Vagina (tissue), 2 donors: Measurements from ENCODE around the gene COTL1. TPM values are rescaled to one million over a fixed set of nuclear protein-coding genes. Genes with fewer than 3 reads are reported as not detected.

ENCODE experiments used
- DNase-seq, 2 donors: peaks; one replicate each; pipeline ENCODE4 v3.0.0-alpha.2; 2017; ENCODE audit errors: extremely low spot score in 2 of 2
- H3K27ac ChIP-seq: fragments of 200-600 bp; sonication (generic); one replicate; pipeline ENCODE4 v1.5.1; 2019
- H3K27me3 ChIP-seq: fragments of 200-600 bp; sonication (generic); one replicate; pipeline ENCODE4 v1.5.1; 2019
- H3K36me3 ChIP-seq, 2 donors: fragments of 200-600 bp; sonication (generic); one replicate each; pipeline ENCODE4 v1.5.1; 2017 to 2019
- H3K4me1 ChIP-seq: fragments of 200-600 bp; sonication (generic); one replicate; pipeline ENCODE4 v1.5.1; 2019
- H3K4me3 ChIP-seq, 2 donors: fragments of 200-600 bp; sonication (generic); 1 replicate in 1 of 2; 2 replicates in 1 of 2; pipeline ENCODE4 v1.5.1; 2016 to 2019
- H3K9me3 ChIP-seq: fragments of 200-600 bp; sonication (generic); one replicate; pipeline ENCODE4 v1.5.1; 2019
- CTCF ChIP-seq, 3 experiments: fragments of 450-650 bp in 2 of 3; fragments of 200-600 bp in 1 of 3; sonication (generic) in 1 of 3; IDR thresholded peaks; one replicate each; pipeline ENCODE4 v1.5.1; 2017 to 2019; ENCODE audit warnings: antibody characterized with exemption in 3 of 3, mild to moderate bottlenecking in 2 of 3, moderate library complexity in 2 of 3
- POLR2A ChIP-seq, 2 donors: fragments of 450-650 bp; IDR thresholded peaks; one replicate each; pipeline ENCODE4 v1.6.1; 2017; ENCODE audit warnings: antibody characterized with exemption in 2 of 2, mild to moderate bottlenecking in 2 of 2, moderate library complexity in 2 of 2
- POLR2AphosphoS5 ChIP-seq, 2 donors: sonication (generic); formaldehyde crosslinking; IDR thresholded peaks; one replicate each; pipeline ENCODE4 v1.9.0; 2017; ENCODE audit warnings: antibody characterized with exemption in 2 of 2, mild to moderate bottlenecking in 2 of 2, low read depth in 1 of 2; ENCODE audit not compliant: insufficient read depth in 1 of 2
- intact Hi-C: fragments of 100-400 bp; cut with DNase I; formaldehyde crosslinking; loops from one replicate; pipeline ENCODE4 v1.15.1; 2023
- total RNA-seq: library from RNA; depleted of rRNA; stranded (reverse); fragments of >200 nt; gene quantifications from one replicate; pipeline ENCODE4 v1.2.3, GENCODE V29; 2016

The COTL1 gene
- total RNA-seq, 1 donor from 2014 or later: 67.8 TPM

GRCh38 chr16:84597528-84597896, 20.4 kb downstream of the COTL1 start:
- intact Hi-C loops: no loop called here
- no peak for TF ChIP-seq POLR2A (IDR thresholded peaks at IDR 0.05)
- no peak for TF ChIP-seq CTCF (IDR thresholded peaks at IDR 0.05)
- TF ChIP-seq POLR2AphosphoS5 (IDR thresholded peaks at IDR 0.05; ENCODE audit: insufficient read depth in 1 of 2, low read depth in 1 of 2): no peak
- Histone ChIP-seq H3K36me3 (no peaks in the 10 kb centered on the region), H3K4me1 (peaks cover 14% of the 10 kb centered on the region), H3K4me3 (no peak overlapping the region), H3K9me3 (no peaks in the 10 kb centered on the region), H3K27me3 (no peaks in the 10 kb centered on the region), H3K27ac (no peak overlapping the region)
- DNase-seq: no peak

GRCh38 chr16:84596801-84597527, 20.9 kb downstream of the COTL1 start:
- no peaks in the 10 kb centered on the region for H3K27me3 ChIP-seq
- no peak for DNase-seq
- H3K4me1 ChIP-seq: peaks cover 11% of the 10 kb centered on the region
- H3K27ac ChIP-seq: no peak overlapping the region
- no peaks in the 10 kb centered on the region for H3K36me3 ChIP-seq
- no peak overlapping the region for H3K4me3 ChIP-seq
- intact Hi-C loops: no loop called here
- TF ChIP-seq CTCF (IDR thresholded peaks at IDR 0.05) (no peak), POLR2AphosphoS5 (IDR thresholded peaks at IDR 0.05; ENCODE audit: insufficient read depth in 1 of 2, low read depth in 1 of 2) (no peak), POLR2A (IDR thresholded peaks at IDR 0.05) (no peak)
- H3K9me3 ChIP-seq: no peaks in the 10 kb centered on the region

GRCh38 chr16:84596161-84596560, 21.7 kb downstream of the COTL1 start:
- H3K27ac ChIP-seq: no peak overlapping the region
- peaks cover 3% of the 10 kb centered on the region for H3K4me1 ChIP-seq
- intact Hi-C loops: no loop called here
- no peak overlapping the region for H3K4me3 ChIP-seq
- H3K36me3 ChIP-seq: no peaks in the 10 kb centered on the region
- H3K9me3 ChIP-seq: no peaks in the 10 kb centered on the region
- no peak for TF ChIP-seq POLR2AphosphoS5 (IDR thresholded peaks at IDR 0.05; ENCODE audit: insufficient read depth in 1 of 2, low read depth in 1 of 2)
- no peak for TF ChIP-seq POLR2A (IDR thresholded peaks at IDR 0.05)
- no peak for TF ChIP-seq CTCF (IDR thresholded peaks at IDR 0.05)
- no peaks in the 10 kb centered on the region for H3K27me3 ChIP-seq
- DNase-seq: no peak

- Histone ChIP-seq H3K9me3 (no peaks in the 10 kb centered on the region), H3K4me3 (no peak overlapping the region), H3K27ac (no peak overlapping the region), H3K27me3 (no peaks in the 10 kb centered on the region), H3K4me1 (no peaks in the 10 kb centered on the region), H3K36me3 (no peaks in the 10 kb centered on the region)
- intact Hi-C loops: no loop called here
- no peak for TF ChIP-seq CTCF (IDR thresholded peaks at IDR 0.05)
- no peak for TF ChIP-seq POLR2AphosphoS5 (IDR thresholded peaks at IDR 0.05; ENCODE audit: insufficient read depth in 1 of 2, low read depth in 1 of 2)
- TF ChIP-seq POLR2A (IDR thresholded peaks at IDR 0.05): no peak
- no peak for DNase-seq
Measured at GRCh38 chr16:84595052-84595481, 22.8 kb downstream of the COTL1 start.

- Histone ChIP-seq H3K9me3 (no peaks in the 10 kb centered on the region), H3K36me3 (no peaks in the 10 kb centered on the region), H3K27ac (no peak overlapping the region), H3K4me3 (no peak overlapping the region), H3K27me3 (no peaks in the 10 kb centered on the region), H3K4me1 (no peaks in the 10 kb centered on the region)
- intact Hi-C loops: no loop called here
- no peak for TF ChIP-seq POLR2AphosphoS5 (IDR thresholded peaks at IDR 0.05; ENCODE audit: insufficient read depth in 1 of 2, low read depth in 1 of 2)
- no peak for TF ChIP-seq CTCF (IDR thresholded peaks at IDR 0.05)
- no peak for TF ChIP-seq POLR2A (IDR thresholded peaks at IDR 0.05)
- DNase-seq: no peak
Measured at GRCh38 chr16:84594725-84595038, 23.2 kb downstream of the COTL1 start.
